ENCODE results near the gene DNM2. TPM values are rescaled to one million over a fixed set of nuclear protein-coding genes. Genes with fewer than 3 reads are reported as not detected.

The DNM2 gene
- polyA plus RNA-seq, 2 of the 4 experiments (the other 2 are of a cell fraction), result 32.9 to 58.5 TPM

GRCh38 chr19:10776900-10777650, 59.2 kb downstream of the DNM2 start:
- H3K4me1 ChIP-seq, result peaks cover 5% of the 10 kb centered on the region; the same call in 2 of the 3 replicates
- no peak for DNase-seq (ENCODE audit: low read depth in 1 of 2, low spot score in 1 of 2)
- WGBS (ENCODE audit: missing lambda C conversion rate), result 79% methylated on average over 10 of the region's 14 CpGs
- H3K4me3 ChIP-seq, result no peak overlapping the region
- no peaks in the 10 kb centered on the region for H3K9me3 ChIP-seq
- ChIA-PET CTCF (no interaction called here), POLR2A (no interaction called here)
- no peak for ATAC-seq
- FAIRE-seq, result no peak
- TF ChIP-seq HOXB13 (CRISPR knock-in tag; IDR thresholded peaks at IDR 0.05; ENCODE audit: low read depth) (no peak), MAX (IDR thresholded peaks at IDR 0.05) (no peak), EHMT2 (IDR thresholded peaks at IDR 0.05; ENCODE audit: low read depth) (no peak), KDM5A (IDR thresholded peaks at IDR 0.05) (no peak), JUNB (IDR thresholded peaks at IDR 0.05) (no peak), ATOH8 (CRISPR knock-in tag; IDR thresholded peaks at IDR 0.05; ENCODE audit: low read depth) (no peak), PHF8 (IDR thresholded peaks at IDR 0.05; ENCODE audit: borderline replicate concordance, low read depth) (no peak), HES2 (IDR thresholded peaks at IDR 0.05) (no peak), RARB (CRISPR knock-in tag; IDR thresholded peaks at IDR 0.05) (no peak)
- no peak overlapping the region for H3K4me2 ChIP-seq
- no peak overlapping the region for H3K27ac ChIP-seq

GRCh38 chr19:10780368-10780767, 62.5 kb downstream of the DNM2 start:
- no peaks in the 10 kb centered on the region for H3K4me1 ChIP-seq
- FAIRE-seq (no peak), ATAC-seq (no peak), DNase-seq (ENCODE audit: low read depth in 1 of 2, low spot score in 1 of 2) (no peak)
- TF ChIP-seq SREBF2 (IDR thresholded peaks at IDR 0.05) (no peak), MAZ (IDR thresholded peaks at IDR 0.05; ENCODE audit: borderline replicate concordance, low read depth, low read length) (no peak), HOXB13 (CRISPR knock-in tag; IDR thresholded peaks at IDR 0.05; ENCODE audit: low read depth) (no peak), BHLHE40 (IDR thresholded peaks at IDR 0.05; ENCODE audit: low read depth, low read length) (no peak), POLR2AphosphoS2 (conservative IDR thresholded peaks at IDR 0.05; ENCODE audit: low read length) (no peak), KDM1A (IDR thresholded peaks at IDR 0.05; ENCODE audit: low read depth) (no peak), RCOR1 (IDR thresholded peaks at IDR 0.05; ENCODE audit: low read depth, low read length) (no peak), EHMT2 (IDR thresholded peaks at IDR 0.05; ENCODE audit: low read depth) (no peak), ZSCAN20 (CRISPR knock-in tag; IDR thresholded peaks at IDR 0.05) (no peak), E2F6 (IDR thresholded peaks at IDR 0.05; ENCODE audit: borderline replicate concordance, low read depth) (no peak)
- ChIA-PET CTCF (interaction anchor here (0.6 to 0.7 kb wide), 2 partner anchors 38 to 64 kb away, joined by 3 read pairs; no protein-coding TSS in a partner anchor), POLR2A (no interaction called here)
- 83% methylated on average over 6 of the region's 6 CpGs for WGBS (ENCODE audit: missing lambda C conversion rate)
- H3K9me3 ChIP-seq, result no peaks in the 10 kb centered on the region
- H3K27ac ChIP-seq, result no peak overlapping the region
- no peak overlapping the region for H3K4me2 ChIP-seq
- no peak overlapping the region for H3K4me3 ChIP-seq

GRCh38 chr19:10782795-10783194, 64.9 kb downstream of the DNM2 start:
- TF ChIP-seq ZFP36 (IDR thresholded peaks at IDR 0.05; ENCODE audit: borderline replicate concordance, partially characterized antibody) (no peak), EHF (CRISPR knock-in tag; IDR thresholded peaks at IDR 0.05) (no peak), MAX (IDR thresholded peaks at IDR 0.05) (no peak), NR3C1 (IDR thresholded peaks at IDR 0.05) (no peak), TFCP2L1 (CRISPR knock-in tag; IDR thresholded peaks at IDR 0.05) (no peak), MYC (IDR thresholded peaks at IDR 0.05; ENCODE audit: borderline replicate concordance, low read length) (no peak), MAZ (IDR thresholded peaks at IDR 0.05; ENCODE audit: borderline replicate concordance, low read depth, low read length) (no peak), PBX3 (IDR thresholded peaks at IDR 0.05) (no peak), ZNF302 (CRISPR knock-in tag; IDR thresholded peaks at IDR 0.05) (no peak), CHD2 (IDR thresholded peaks at IDR 0.05; ENCODE audit: low read length, partially characterized antibody) (no peak), RFX5 (IDR thresholded peaks at IDR 0.05) (no peak), CHD4 (IDR thresholded peaks at IDR 0.05; ENCODE audit: borderline replicate concordance) (no peak), SREBF2 (IDR thresholded peaks at IDR 0.05) (no peak), HMGXB4 (CRISPR knock-in tag; IDR thresholded peaks at IDR 0.05; ENCODE audit: borderline replicate concordance) (no peak)
- H3K9me3 ChIP-seq, result no peaks in the 10 kb centered on the region
- no peak overlapping the region for H3K4me2 ChIP-seq
- ChIA-PET POLR2A (no interaction called here), CTCF (interaction anchor here (0.6 to 1.7 kb wide), 3 partner anchors 23 to 904 kb away, joined by 3 to 6 read pairs (median 4); no protein-coding TSS in a partner anchor)
- no peak for FAIRE-seq
- ATAC-seq, result no peak
- no peak for DNase-seq (ENCODE audit: low read depth in 1 of 2, low spot score in 1 of 2)
- H3K4me3 ChIP-seq, result no peak overlapping the region
- no peak overlapping the region for H3K27ac ChIP-seq
- 87% methylated on average over 9 of the region's 13 CpGs for WGBS (ENCODE audit: missing lambda C conversion rate)
- H3K4me1 ChIP-seq, result no peaks in the 10 kb centered on the region
